OCI-LY3 (cell line): Measurements from ENCODE around the gene SYNDIG1L.

Experiments
- CTCF ChIP-seq: fragments of 200-600, 300-600 bp; sonication (generic); IDR thresholded peaks from 2 replicates; pipeline ENCODE4 v1.5.1; 2014; ENCODE audit warnings: antibody characterized with exemption, low read length, low read depth
- EZH2phosphoT487 ChIP-seq: fragments of 200-600 bp; shearing (Covaris generic); IDR thresholded peaks from 2 replicates; pipeline ENCODE4 v1.6.1; 2018; ENCODE audit warnings: antibody characterized with exemption, mixed run types, low read depth

DNA sequence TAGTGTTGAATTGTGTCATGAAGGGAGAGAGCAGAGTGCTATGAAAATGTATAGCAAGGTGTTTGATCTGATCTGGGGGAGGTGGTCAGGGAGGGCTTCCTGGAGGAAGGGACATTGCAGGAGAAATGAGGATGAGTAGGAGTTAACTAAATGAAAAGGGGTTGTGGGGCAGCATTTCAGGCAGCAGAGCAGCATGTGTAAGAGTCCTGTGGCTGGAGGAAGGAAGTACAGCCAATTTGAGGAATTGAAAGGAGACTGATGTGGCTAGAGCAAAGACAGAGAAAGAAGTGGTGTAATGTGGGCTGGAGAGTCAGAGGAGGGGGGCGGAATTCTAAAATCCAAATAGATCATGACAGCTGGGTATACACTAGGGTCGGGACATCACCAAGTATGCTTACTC lies 46.6 kb upstream of the SYNDIG1L start:
- TF ChIP-seq CTCF = no peak
- no peak for TF ChIP-seq EZH2phosphoT487
